ENCODE results near the gene COL16A1. TPM values are rescaled to one million over a fixed set of nuclear protein-coding genes. Genes with fewer than 3 reads are reported as not detected.

Gene COL16A1
- total RNA-seq = 100 to 1,000 TPM in 3 of 4 donors, 10 to 100 TPM in 1; 76.5 to 292 (median 177) TPM

- intact Hi-C loops (cut with DNase I; ENCODE audit: low total_unique reads) = no loop called here
- H3K9me3 ChIP-seq = no peaks in the 10 kb centered on the region
- DNase-seq = peak; percentile 87 to 92
- no peaks in the 10 kb centered on the region for H3K27me3 ChIP-seq
- H3K4me1 ChIP-seq = peaks cover 21 to 27% of the 10 kb centered on the region in 2 donors
- no peaks in the 10 kb centered on the region for H3K36me3 ChIP-seq
- peak within 1 kb of the TSS; percentile 80 to 89 for H3K27ac ChIP-seq
- H3K4me3 ChIP-seq = peak within 1 kb of the TSS; percentile 34 to 44
- no peak for TF ChIP-seq CTCF (IDR thresholded peaks at IDR 0.05)
- peak in 1 of 2 donors; percentile 71 for TF ChIP-seq POLR2A (IDR thresholded peaks at IDR 0.05)
Observed at GRCh38 chr1:31703431-31704270, at the start of gene COL16A1. Gene COL16A1 (minus strand): TSS chr1:31704017. CDS start chr1:31702193, 1,824 bp downstream.

- no peaks in the 10 kb centered on the region for H3K36me3 ChIP-seq
- DNase-seq = no peak
- H3K27ac ChIP-seq = no peak overlapping the region
- H3K4me3 ChIP-seq = no peak overlapping the region
- TF ChIP-seq POLR2A (IDR thresholded peaks at IDR 0.05) (no peak), CTCF (IDR thresholded peaks at IDR 0.05) (no peak)
- intact Hi-C loops (cut with DNase I; ENCODE audit: low total_unique reads) = no loop called here
- H3K4me1 ChIP-seq = no peaks in the 10 kb centered on the region
- no peaks in the 10 kb centered on the region for H3K27me3 ChIP-seq
- H3K9me3 ChIP-seq = no peaks in the 10 kb centered on the region
Observed at GRCh38 chr1:31752952-31753475, 49.2 kb upstream of the COL16A1 start.

GRCh38 chr1:31752258-31752657 is 48.4 kb upstream of the COL16A1 start:
- intact Hi-C loops (cut with DNase I; ENCODE audit: low total_unique reads) = no loop called here
- Histone ChIP-seq H3K27ac (no peak overlapping the region), H3K9me3 (no peaks in the 10 kb centered on the region), H3K36me3 (no peaks in the 10 kb centered on the region), H3K27me3 (no peaks in the 10 kb centered on the region), H3K4me3 (no peak overlapping the region), H3K4me1 (no peaks in the 10 kb centered on the region)
- no peak for DNase-seq
- TF ChIP-seq POLR2A (IDR thresholded peaks at IDR 0.05) (no peak), CTCF (IDR thresholded peaks at IDR 0.05) (no peak)

- H3K4me3 ChIP-seq = no peak overlapping the region
- H3K4me1 ChIP-seq = no peaks in the 10 kb centered on the region
- no peak overlapping the region for H3K27ac ChIP-seq
- no peak for TF ChIP-seq POLR2A (IDR thresholded peaks at IDR 0.05)
- no peak for TF ChIP-seq CTCF (IDR thresholded peaks at IDR 0.05)
- DNase-seq = no peak
- no peaks in the 10 kb centered on the region for H3K9me3 ChIP-seq
- no peaks in the 10 kb centered on the region for H3K36me3 ChIP-seq
- no peaks in the 10 kb centered on the region for H3K27me3 ChIP-seq
- intact Hi-C loops (cut with DNase I; ENCODE audit: low total_unique reads) = no loop called here
Observed at GRCh38 chr1:31751822-31752241, 48.0 kb upstream of the COL16A1 start.

- intact Hi-C loops (cut with DNase I; ENCODE audit: low total_unique reads) = no loop called here
- no peak for TF ChIP-seq POLR2A (IDR thresholded peaks at IDR 0.05)
- no peak for TF ChIP-seq CTCF (IDR thresholded peaks at IDR 0.05)
- Histone ChIP-seq H3K4me3 (no peak overlapping the region), H3K27ac (no peak overlapping the region), H3K27me3 (no peaks in the 10 kb centered on the region), H3K36me3 (no peaks in the 10 kb centered on the region), H3K9me3 (no peaks in the 10 kb centered on the region), H3K4me1 (no peaks in the 10 kb centered on the region)
- DNase-seq = no peak
Observed at GRCh38 chr1:31750858-31751510, 47.2 kb upstream of the COL16A1 start.

All from uterus (tissue), 4 donors.